Natural killer cell treated with Interleukin-12 subunit alpha and Interleukin-12 subunit beta and Interleukin-15 and Interleukin-18, amount 100 ng/mL, for 72 hours (primary cell): ENCODE measurements around the gene PPM1B. TPM values are rescaled to one million over a fixed set of nuclear protein-coding genes. Genes with fewer than 3 reads are reported as not detected.
"Not testable (repeated sequence)": the region's sequence is repeated elsewhere in the genome, so short reads cannot be mapped to it uniquely, and the experiment has no call there.

ENCODE experiments used
- ATAC-seq, 2 donors: fragments of 150-1000 bp; cut with Tn5 transposase in 1 of 2; sonication (Bioruptor Pico), chemical (Tn5 transposase) in 1 of 2; 2 replicates each; pipeline ENCODE4 v1.10.0; 2021
- DNase-seq: peaks from one replicate; pipeline ENCODE4 v3.0.0; 2022; ENCODE audit warnings: low spot score
- H3K27ac Mint-ChIP-seq, 2 donors: 1 replicate in 1 of 2; 2 replicates in 1 of 2; pipeline ENCODE4 v1.8.0; 2022; ENCODE audit warnings: mixed read lengths in 2 of 2, mild to moderate bottlenecking in 1 of 2, moderate library complexity in 1 of 2
- H3K27me3 Mint-ChIP-seq, 2 donors: 1 replicate in 1 of 2; 2 replicates in 1 of 2; pipeline ENCODE4 v1.8.0; 2022; ENCODE audit warnings: mixed read lengths in 2 of 2
- H3K36me3 Mint-ChIP-seq: one replicate; pipeline ENCODE4 v1.8.0; 2022; ENCODE audit warnings: mixed read lengths
- H3K4me1 Mint-ChIP-seq, 2 donors: 1 replicate in 1 of 2; 2 replicates in 1 of 2; pipeline ENCODE4 v1.8.0; 2022; ENCODE audit warnings: low read depth in 2 of 2, mixed read lengths in 2 of 2, mild to moderate bottlenecking in 1 of 2
- H3K4me3 Mint-ChIP-seq: one replicate; pipeline ENCODE4 v1.8.0; 2022; ENCODE audit warnings: mixed read lengths
- H3K9me3 Mint-ChIP-seq: 2 replicates; pipeline ENCODE4 v1.8.0; 2022; ENCODE audit warnings: mixed read lengths
- total RNA-seq, 2 donors: library from RNA; stranded (reverse); gene quantifications; one replicate each; pipeline ENCODE4 v1.2.3, GENCODE V29; 2022

Gene PPM1B
- total RNA-seq, result 10 to 100 TPM; 44.8 to 75.5 TPM

GRCh38 chr2:44168681-44169154 is at the start of gene PPM1B:
TSS of gene PPM1B (plus strand) at chr2:44168875. CDS start at chr2:44201200, 32,325 bp downstream.
- H3K27me3 Mint-ChIP-seq, result no peaks in the 10 kb centered on the region

GRCh38 chr2:44119878-44120277 is 48.8 kb upstream of the PPM1B start:
- Mint-ChIP-seq H3K36me3 (no peaks in the 10 kb centered on the region), H3K4me1 (peaks cover 5 to 13% of the 10 kb centered on the region in 2 donors), H3K27me3 (peaks cover 0 to 3% of the 10 kb centered on the region in 2 donors), H3K9me3 (no peaks in the 10 kb centered on the region), H3K27ac (no peak overlapping the region), H3K4me3 (no peak overlapping the region)
- no peak for ATAC-seq
- no peak for DNase-seq

More at GRCh38 chr2:44168681-44169154, at the start of gene PPM1B:
- Mint-ChIP-seq H3K4me3 (peak within 1 kb of the TSS; percentile 98), H3K4me1 (peaks cover 25 to 42% of the 10 kb centered on the region in 2 donors), H3K9me3 (no peaks in the 10 kb centered on the region), H3K36me3 (peaks cover 12% of the 10 kb centered on the region), H3K27ac (peak within 1 kb of the TSS; percentile 89 to 92)
- ATAC-seq, result peak; percentile 89 to 91
- peak; percentile 100 for DNase-seq

GRCh38 chr2:44120428-44120827 is 48.2 kb upstream of the PPM1B start:
- ATAC-seq, result peak; percentile 71 to 74
- peak overlapping the region; percentile 2 for H3K4me3 Mint-ChIP-seq
- H3K36me3 Mint-ChIP-seq, result no peaks in the 10 kb centered on the region
- H3K9me3 Mint-ChIP-seq, result no peaks in the 10 kb centered on the region
- peaks cover 5 to 13% of the 10 kb centered on the region in 2 donors for H3K4me1 Mint-ChIP-seq
- DNase-seq, result no peak
- H3K27me3 Mint-ChIP-seq, result peaks cover 0 to 3% of the 10 kb centered on the region in 2 donors
- H3K27ac Mint-ChIP-seq, result no peak overlapping the region

- Mint-ChIP-seq H3K27ac (peak overlapping the region in 1 of 2 donors; percentile 39), H3K4me1 (peaks cover 5 to 13% of the 10 kb centered on the region in 2 donors), H3K36me3 (no peaks in the 10 kb centered on the region), H3K9me3 (no peaks in the 10 kb centered on the region), H3K4me3 (peak overlapping the region; percentile 20), H3K27me3 (peaks cover 0 to 5% of the 10 kb centered on the region in 2 donors)
- DNase-seq (no peak), ATAC-seq (peak; percentile 60 to 63)
These were observed 46.8 kb upstream of the PPM1B start for GRCh38 chr2:44121899-44122298.

GRCh38 chr2:44124500-44124899 is 44.2 kb upstream of the PPM1B start:
- H3K9me3 Mint-ChIP-seq, result no peaks in the 10 kb centered on the region
- no peaks in the 10 kb centered on the region for H3K36me3 Mint-ChIP-seq
- H3K4me1 Mint-ChIP-seq, result peaks cover 5 to 13% of the 10 kb centered on the region in 2 donors
- no peak overlapping the region for H3K27ac Mint-ChIP-seq
- ATAC-seq, result peak in 1 of 2 donors; percentile 56
- no peak overlapping the region for H3K4me3 Mint-ChIP-seq
- H3K27me3 Mint-ChIP-seq, result peaks cover 0 to 7% of the 10 kb centered on the region in 2 donors
- no peak for DNase-seq

GRCh38 chr2:44126106-44126797 is 42.4 kb upstream of the PPM1B start:
- Mint-ChIP-seq H3K36me3 (no peaks in the 10 kb centered on the region), H3K9me3 (no peaks in the 10 kb centered on the region), H3K4me3 (no peak overlapping the region), H3K27me3 (peaks cover 0 to 7% of the 10 kb centered on the region in 2 donors), H3K27ac (no peak overlapping the region), H3K4me1 (peaks cover 0 to 9% of the 10 kb centered on the region in 2 donors)
- ATAC-seq (no peak), DNase-seq (no peak)

- Mint-ChIP-seq H3K27me3 (peaks cover 0 to 7% of the 10 kb centered on the region in 2 donors), H3K36me3 (no peaks in the 10 kb centered on the region), H3K4me1 (no peaks in the 10 kb centered on the region), H3K9me3 (no peaks in the 10 kb centered on the region), H3K27ac (no peak overlapping the region), H3K4me3 (no peak overlapping the region)
- no peak for ATAC-seq
- DNase-seq, result no peak
These were observed 38.2 kb upstream of the PPM1B start for GRCh38 chr2:44130441-44130840.

- no peaks in the 10 kb centered on the region for H3K9me3 Mint-ChIP-seq
- H3K27ac Mint-ChIP-seq, result no peak overlapping the region
- no peak overlapping the region for H3K4me3 Mint-ChIP-seq
- no peaks in the 10 kb centered on the region for H3K4me1 Mint-ChIP-seq
- DNase-seq (no peak), ATAC-seq (no peak)
- H3K27me3 Mint-ChIP-seq, result peaks cover 0 to 2% of the 10 kb centered on the region in 2 donors
- no peaks in the 10 kb centered on the region for H3K36me3 Mint-ChIP-seq
These were observed 37.5 kb upstream of the PPM1B start for GRCh38 chr2:44131177-44131576.

- H3K4me1 Mint-ChIP-seq, ATAC-seq, H3K4me3 Mint-ChIP-seq, H3K27me3 Mint-ChIP-seq, H3K27ac Mint-ChIP-seq, DNase-seq, H3K36me3 Mint-ChIP-seq, H3K9me3 Mint-ChIP-seq: not testable (repeated sequence)
These were observed 35.1 kb upstream of the PPM1B start for GRCh38 chr2:44133602-44134001.

- H3K27ac Mint-ChIP-seq, result no peak overlapping the region
- H3K27me3 Mint-ChIP-seq, result peaks cover 3 to 4% of the 10 kb centered on the region in 2 donors
- DNase-seq (no peak), ATAC-seq (no peak)
- H3K4me3 Mint-ChIP-seq, result no peak overlapping the region
- H3K9me3 Mint-ChIP-seq, result no peaks in the 10 kb centered on the region
- no peaks in the 10 kb centered on the region for H3K36me3 Mint-ChIP-seq
- H3K4me1 Mint-ChIP-seq, result no peaks in the 10 kb centered on the region
These were observed 33.8 kb upstream of the PPM1B start for GRCh38 chr2:44134848-44135247.

- no peak overlapping the region for H3K4me3 Mint-ChIP-seq
- no peaks in the 10 kb centered on the region for H3K4me1 Mint-ChIP-seq
- ATAC-seq (no peak), DNase-seq (no peak)
- no peak overlapping the region for H3K27ac Mint-ChIP-seq
- H3K36me3 Mint-ChIP-seq, result no peaks in the 10 kb centered on the region
- H3K9me3 Mint-ChIP-seq, result no peaks in the 10 kb centered on the region
- peaks cover 4 to 9% of the 10 kb centered on the region in 2 donors for H3K27me3 Mint-ChIP-seq
These were observed 33.4 kb upstream of the PPM1B start for GRCh38 chr2:44135296-44135695.

GRCh38 chr2:44135771-44136170 is 32.9 kb upstream of the PPM1B start:
- peaks cover 7 to 14% of the 10 kb centered on the region in 2 donors for H3K27me3 Mint-ChIP-seq
- no peaks in the 10 kb centered on the region for H3K4me1 Mint-ChIP-seq
- no peaks in the 10 kb centered on the region for H3K9me3 Mint-ChIP-seq
- no peak overlapping the region for H3K4me3 Mint-ChIP-seq
- ATAC-seq (no peak), DNase-seq (no peak)
- H3K36me3 Mint-ChIP-seq, result no peaks in the 10 kb centered on the region
- H3K27ac Mint-ChIP-seq, result no peak overlapping the region

GRCh38 chr2:44136252-44136651 is 32.4 kb upstream of the PPM1B start:
- Mint-ChIP-seq H3K27me3 (peaks cover 7 to 14% of the 10 kb centered on the region in 2 donors), H3K9me3 (no peaks in the 10 kb centered on the region), H3K4me3 (no peak overlapping the region), H3K27ac (no peak overlapping the region), H3K36me3 (no peaks in the 10 kb centered on the region), H3K4me1 (no peaks in the 10 kb centered on the region)
- ATAC-seq (no peak), DNase-seq (no peak)

- H3K27me3 Mint-ChIP-seq, result peaks cover 7 to 15% of the 10 kb centered on the region in 2 donors
- no peak for ATAC-seq
- no peaks in the 10 kb centered on the region for H3K4me1 Mint-ChIP-seq
- H3K36me3 Mint-ChIP-seq, result no peaks in the 10 kb centered on the region
- no peak overlapping the region for H3K27ac Mint-ChIP-seq
- no peaks in the 10 kb centered on the region for H3K9me3 Mint-ChIP-seq
- DNase-seq, result no peak
- no peak overlapping the region for H3K4me3 Mint-ChIP-seq
These were observed 31.6 kb upstream of the PPM1B start for GRCh38 chr2:44137048-44137447.
